ENCODE data around the gene CA11.

Gene CA11

GRCh38 chr19:48624791-48625723, 20.9 kb downstream of the CA11 start:
- TF ChIP-seq PAX5 (IDR thresholded peaks at IDR 0.05; ENCODE audit: insufficient read depth, low read length, severe bottlenecking) (no peak), TAF1 (IDR thresholded peaks at IDR 0.05; ENCODE audit: low read depth, low read length) (no peak), SPI1 (IDR thresholded peaks at IDR 0.05; ENCODE audit: low read depth, low read length) (no peak), POLR2AphosphoS5 (IDR thresholded peaks at IDR 0.05; ENCODE audit: low read depth, low read length) (no peak), POLR2A (IDR thresholded peaks at IDR 0.05; ENCODE audit: low read depth, low read length) (no peak), POU2F2 (IDR thresholded peaks at IDR 0.05; ENCODE audit: low read depth, low read length) (no peak)
- no peak for FAIRE-seq
- DNase-seq (ENCODE audit: insufficient read length, low spot score) = no peak

DNA sequence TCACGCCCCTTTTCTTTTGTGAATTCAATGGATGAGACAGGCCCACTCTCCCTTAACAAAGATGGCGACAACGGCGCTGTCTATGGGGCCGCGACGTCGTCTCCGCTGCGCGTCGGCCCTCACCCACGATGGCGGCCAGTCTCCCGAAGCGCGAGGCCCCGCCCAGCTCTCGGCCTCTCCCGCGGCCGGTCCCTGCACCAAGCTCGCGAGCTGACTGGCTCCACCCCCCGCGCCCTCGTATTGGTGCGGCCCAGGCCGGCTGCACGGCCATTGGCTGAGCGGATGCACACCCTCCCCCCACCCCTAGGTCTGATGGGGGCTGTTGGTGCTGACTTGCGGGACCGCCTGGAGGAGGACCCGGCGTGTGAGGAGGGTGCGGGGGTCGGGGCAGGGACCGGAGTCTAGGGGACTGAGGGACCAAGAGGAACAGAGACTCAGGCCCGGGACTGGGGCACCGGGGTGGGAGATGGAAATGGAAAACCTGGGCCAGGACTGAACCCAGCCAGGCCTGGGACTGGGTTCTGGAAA, 21.9 kb downstream of the CA11 start:
- DNase-seq (ENCODE audit: insufficient read length, low spot score) (peak; percentile 98), FAIRE-seq (peak; percentile 99)
- no peak for TF ChIP-seq SPI1 (IDR thresholded peaks at IDR 0.05; ENCODE audit: low read depth, low read length)
- TF ChIP-seq TAF1 (IDR thresholded peaks at IDR 0.05; ENCODE audit: low read depth, low read length) = no peak
- peak; percentile 55; the same call in 1 of the 2 replicates for TF ChIP-seq POLR2A (IDR thresholded peaks at IDR 0.05; ENCODE audit: low read depth, low read length)
- no peak for TF ChIP-seq PAX5 (IDR thresholded peaks at IDR 0.05; ENCODE audit: insufficient read depth, low read length, severe bottlenecking)
- TF ChIP-seq POLR2AphosphoS5 (IDR thresholded peaks at IDR 0.05; ENCODE audit: low read depth, low read length) = peak; percentile 54; the same call in 1 of the 2 replicates
- no peak for TF ChIP-seq POU2F2 (IDR thresholded peaks at IDR 0.05; ENCODE audit: low read depth, low read length)

- FAIRE-seq (peak; percentile 28), DNase-seq (ENCODE audit: insufficient read length, low spot score) (no peak)
- no peak for TF ChIP-seq SPI1 (IDR thresholded peaks at IDR 0.05; ENCODE audit: low read depth, low read length)
- no peak for TF ChIP-seq TAF1 (IDR thresholded peaks at IDR 0.05; ENCODE audit: low read depth, low read length)
- no peak for TF ChIP-seq POLR2AphosphoS5 (IDR thresholded peaks at IDR 0.05; ENCODE audit: low read depth, low read length)
- TF ChIP-seq POLR2A (IDR thresholded peaks at IDR 0.05; ENCODE audit: low read depth, low read length) = no peak
- TF ChIP-seq PAX5 (IDR thresholded peaks at IDR 0.05; ENCODE audit: insufficient read depth, low read length, severe bottlenecking) = no peak
- TF ChIP-seq POU2F2 (IDR thresholded peaks at IDR 0.05; ENCODE audit: low read depth, low read length) = no peak
Measured at GRCh38 chr19:48623556-48624066, 22.4 kb downstream of the CA11 start.

DNA sequence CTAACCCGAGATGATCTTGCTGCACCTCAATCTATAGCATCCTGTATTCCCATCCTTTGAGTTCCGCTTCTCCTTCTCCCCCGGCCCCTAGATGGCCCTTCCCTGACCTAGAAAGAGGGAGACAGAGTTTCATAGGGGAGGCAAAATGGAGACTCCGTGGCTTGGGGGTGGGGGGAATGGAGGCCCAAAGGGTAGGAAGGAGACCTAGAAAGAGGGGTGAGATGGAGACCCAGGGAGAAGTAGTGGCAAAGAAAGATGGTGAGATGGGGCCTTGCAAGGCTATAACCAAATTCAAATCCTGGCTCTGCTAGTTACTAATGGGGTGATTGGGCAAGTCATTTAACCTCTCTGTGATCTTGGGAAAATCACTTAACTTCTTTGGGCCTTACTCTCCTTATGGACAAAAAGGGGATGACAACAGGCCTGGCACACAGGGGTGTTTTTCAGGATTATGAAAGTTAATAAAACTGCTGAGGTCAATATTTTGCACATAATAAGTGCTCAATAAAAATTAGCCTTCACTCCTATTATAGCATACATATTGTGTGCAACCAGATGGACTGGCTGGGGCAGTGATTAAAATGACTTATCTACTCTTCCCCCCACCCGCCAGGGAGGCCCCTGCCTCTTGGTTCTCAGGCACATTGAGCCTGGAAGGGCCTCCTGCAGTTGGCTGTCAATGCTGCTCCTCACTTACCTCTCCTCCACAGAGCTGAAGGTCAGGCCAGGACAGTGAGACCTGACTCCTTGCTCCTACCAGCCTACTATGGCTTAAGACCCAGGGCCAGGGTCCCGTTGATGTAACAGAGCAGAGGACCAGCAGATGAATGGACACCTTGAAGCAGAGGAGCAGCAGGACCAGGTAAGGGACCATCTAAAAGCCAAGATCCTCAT, 26.0 kb downstream of the CA11 start:
- TF ChIP-seq POU2F2 (IDR thresholded peaks at IDR 0.05; ENCODE audit: low read depth, low read length) (no peak), TAF1 (IDR thresholded peaks at IDR 0.05; ENCODE audit: low read depth, low read length) (0 out of 2 replicates have a peak, but pooled peaks have one; percentile 18)
- DNase-seq (ENCODE audit: insufficient read length, low spot score) = no peak
- FAIRE-seq = peak; percentile 28

DNA sequence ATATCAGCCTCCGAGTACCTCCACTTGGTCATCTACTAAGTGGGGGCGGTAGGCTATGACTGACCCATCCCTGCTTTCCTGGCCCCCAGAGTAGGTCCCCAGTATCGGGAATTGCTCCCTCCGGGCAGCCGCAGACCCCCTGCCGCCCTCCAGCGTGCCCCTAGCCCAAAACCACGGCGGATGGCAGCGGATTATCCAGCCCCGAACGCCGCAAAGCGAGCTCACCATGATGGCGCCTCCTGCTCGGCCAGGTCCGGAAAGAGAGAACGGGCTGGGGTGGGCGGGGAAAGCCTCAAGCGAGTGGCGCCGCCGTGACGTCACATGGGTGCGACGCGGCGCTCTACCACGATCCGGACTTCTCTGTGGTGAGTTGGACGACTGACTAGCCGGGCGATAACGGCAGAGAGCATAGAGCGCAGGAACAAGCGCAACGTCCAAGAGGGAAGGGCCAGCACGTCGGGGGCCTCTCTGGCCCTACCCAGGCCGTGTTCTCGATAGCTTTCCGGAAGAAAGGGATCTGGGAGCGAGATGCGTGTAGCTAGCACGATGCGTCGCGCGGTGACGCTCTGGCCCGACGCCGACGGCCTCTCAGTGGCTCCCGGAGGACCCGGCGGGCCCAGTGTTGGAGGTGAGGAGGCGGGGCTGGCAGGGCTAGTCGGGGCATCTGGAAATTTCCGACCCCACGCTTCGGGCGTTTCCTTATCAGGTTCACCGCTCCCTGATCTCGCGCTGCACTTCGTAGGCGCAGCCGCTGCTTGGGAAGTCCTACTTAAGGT, 26.9 kb downstream of the CA11 start, which contains the start of the genes RPL18 and SPHK2:
RPL18 (minus strand) TSS at position 263 of the 776 bp plus-strand sequence; CDS start at position 228, 35 bp downstream.
SPHK2 (plus strand) TSS at position 591 of the 776 bp plus-strand sequence. CDS start 1,009 bp downstream, outside the sequence.
- TF ChIP-seq TAF1 (IDR thresholded peaks at IDR 0.05; ENCODE audit: low read depth, low read length) (peak; percentile 96), POU2F2 (IDR thresholded peaks at IDR 0.05; ENCODE audit: low read depth, low read length) (peak; percentile 79), SPI1 (IDR thresholded peaks at IDR 0.05; ENCODE audit: low read depth, low read length) (peak; percentile 40), PAX5 (IDR thresholded peaks at IDR 0.05; ENCODE audit: insufficient read depth, low read length, severe bottlenecking) (no peak), POLR2A (IDR thresholded peaks at IDR 0.05; ENCODE audit: low read depth, low read length) (peak; percentile 98), POLR2AphosphoS5 (IDR thresholded peaks at IDR 0.05; ENCODE audit: low read depth, low read length) (peak; percentile 96)
- FAIRE-seq = peak; percentile 99
- peak; percentile 97 for DNase-seq (ENCODE audit: insufficient read length, low spot score)

- no peak for DNase-seq (ENCODE audit: insufficient read length, low spot score)
- FAIRE-seq = no peak
- no peak for TF ChIP-seq POLR2AphosphoS5 (IDR thresholded peaks at IDR 0.05; ENCODE audit: low read depth, low read length)
- TF ChIP-seq SPI1 (IDR thresholded peaks at IDR 0.05; ENCODE audit: low read depth, low read length) = no peak
- no peak for TF ChIP-seq PAX5 (IDR thresholded peaks at IDR 0.05; ENCODE audit: insufficient read depth, low read length, severe bottlenecking)
- no peak for TF ChIP-seq TAF1 (IDR thresholded peaks at IDR 0.05; ENCODE audit: low read depth, low read length)
- TF ChIP-seq POLR2A (IDR thresholded peaks at IDR 0.05; ENCODE audit: low read depth, low read length) = no peak
- TF ChIP-seq POU2F2 (IDR thresholded peaks at IDR 0.05; ENCODE audit: low read depth, low read length) = no peak
Measured at GRCh38 chr19:48618278-48618915, 27.6 kb downstream of the CA11 start.

- no peak for DNase-seq (ENCODE audit: insufficient read length, low spot score)
- FAIRE-seq = no peak
- TF ChIP-seq POU2F2 (IDR thresholded peaks at IDR 0.05; ENCODE audit: low read depth, low read length) (no peak), SPI1 (IDR thresholded peaks at IDR 0.05; ENCODE audit: low read depth, low read length) (no peak), TAF1 (IDR thresholded peaks at IDR 0.05; ENCODE audit: low read depth, low read length) (no peak), POLR2A (IDR thresholded peaks at IDR 0.05; ENCODE audit: low read depth, low read length) (no peak), PAX5 (IDR thresholded peaks at IDR 0.05; ENCODE audit: insufficient read depth, low read length, severe bottlenecking) (no peak), POLR2AphosphoS5 (IDR thresholded peaks at IDR 0.05; ENCODE audit: low read depth, low read length) (no peak)
Measured at GRCh38 chr19:48617146-48617937, 28.6 kb downstream of the CA11 start.

All from GM12891 (cell line).